Caco-2 (cell line): ENCODE measurements around the gene BTNL8. TPM values are rescaled to one million over a fixed set of nuclear protein-coding genes. Genes with fewer than 3 reads are reported as not detected.
A peak's percentile ranks its signal among the peaks of the same experiment; 100 is the strongest.

Source experiments
- BruUV-seq: library from RNA; stranded (reverse); fragments of 400-500 nt; replicated peaks from 2 replicates; lab custom pipeline; 2021; lab: Mats Ljungman, UMichigan
- CTCF ChIA-PET: fragments of 300-600 bp; sonication (Branson Sonifier 250); formaldehyde crosslinking; loops from one replicate; lab custom pipeline; 2022; ENCODE audit warnings: antibody characterized with exemption; lab: Charles Lee
- POLR2A ChIA-PET: fragments of 300-600 bp; sonication (Branson Sonifier 250); formaldehyde crosslinking; loops from one replicate; lab custom pipeline; 2022; ENCODE audit warnings: antibody characterized with exemption; lab: Charles Lee
- DNase-seq, 2 experiments: peaks; one replicate each; pipeline versions ENCODE4 v3.0.0 to v3.0.0-alpha.2; 2020 to 2022
- H3K27me3 ChIP-seq: replicated peaks from 2 replicates; pipeline ENCODE4 v1.6.0; 2011; ENCODE audit warnings: low read length; ENCODE audit not compliant: control insufficient read depth, insufficient read depth
- H3K36me3 ChIP-seq: 2 replicates; pipeline ENCODE4 v1.5.1; 2011; ENCODE audit warnings: low read length; ENCODE audit not compliant: control insufficient read depth, insufficient read depth
- H3K4me1 ChIP-seq: fragments of 250-450 bp; sonication (Bioruptor Pico); 2 replicates; pipeline ENCODE4 v1.5.1; 2020; ENCODE audit warnings: mild to moderate bottlenecking
- H3K4me3 ChIP-seq: 2 replicates; pipeline ENCODE4 v1.5.1; 2011; ENCODE audit warnings: low read depth, mild to moderate bottlenecking, control low read depth, low read length
- H3K9me3 ChIP-seq: fragments of 250-450 bp; sonication (Bioruptor Pico); 2 replicates; pipeline ENCODE4 v1.5.1; 2020; ENCODE audit warnings: mild to moderate bottlenecking, moderate library complexity
- H3K27ac Mint-ChIP-seq: one replicate; pipeline ENCODE4 v1.8.0; 2022; ENCODE audit warnings: mixed read lengths; ENCODE audit not compliant: unreplicated experiment
- H3K27me3 Mint-ChIP-seq: one replicate; pipeline ENCODE4 v1.8.0; 2022; ENCODE audit warnings: mixed read lengths; ENCODE audit not compliant: insufficient read depth, unreplicated experiment
- H3K36me3 Mint-ChIP-seq: one replicate; pipeline ENCODE4 v1.8.0; 2022; ENCODE audit warnings: mild to moderate bottlenecking, mixed read lengths; ENCODE audit not compliant: insufficient read depth, unreplicated experiment
- H3K4me1 Mint-ChIP-seq: one replicate; pipeline ENCODE4 v1.8.0; 2022; ENCODE audit warnings: low read depth, mixed read lengths; ENCODE audit not compliant: unreplicated experiment
- H3K4me3 Mint-ChIP-seq: one replicate; pipeline ENCODE4 v1.8.0; 2022; ENCODE audit warnings: mild to moderate bottlenecking, moderate library complexity, mixed read lengths; ENCODE audit not compliant: unreplicated experiment
- H3K9me3 Mint-ChIP-seq: one replicate; pipeline ENCODE4 v1.8.0; 2022; ENCODE audit warnings: mixed read lengths; ENCODE audit not compliant: unreplicated experiment
- CTCF ChIP-seq, 2 experiments: fragments of 200-600 bp in 1 of 2; IDR thresholded peaks; 1 replicate in 1 of 2; 2 replicates in 1 of 2; pipeline versions ENCODE4 v1.5.1 to v1.8.0; 2011 to 2022; ENCODE audit warnings: antibody characterized with exemption in 1 of 2, control low read depth in 1 of 2, inconsistent platforms in 1 of 2, low read depth in 1 of 2, low read length in 1 of 2, mild to moderate bottlenecking in 1 of 2, moderate library complexity in 1 of 2; ENCODE audit not compliant: insufficient read depth in 1 of 2, severe bottlenecking in 1 of 2, unreplicated experiment in 1 of 2
- intact Hi-C: fragments of 100-400 bp; cut with micrococcal nuclease; formaldehyde crosslinking; loops from one replicate; pipeline ENCODE4 v1.10.0; 2022; ENCODE audit not compliant: unreplicated experiment
- total RNA-seq: library from RNA; stranded (reverse); gene quantifications from 2 replicates; pipeline ENCODE4 v1.2.3, GENCODE V29; 2022

BTNL8 gene
- total RNA-seq, 1 experiment from 2014 or later = 6.0 TPM

GRCh38 chr5:180865981-180866695 lies 32.8 kb upstream of the BTNL8 start:
- POLR2A ChIA-PET = interaction anchor here (0.6 kb wide), 2 partner anchors 36 to 371 kb away, joined by 3 read pairs; no protein-coding TSS in a partner anchor
- BruUV-seq = no TSS peak
- no peaks in the 10 kb centered on the region for H3K9me3 Mint-ChIP-seq
- TF ChIP-seq CTCF (IDR thresholded peaks at IDR 0.05; ENCODE audit: insufficient read depth in 1 of 2, low read depth in 1 of 2, low read length in 1 of 2, severe bottlenecking in 1 of 2, unreplicated experiment in 1 of 2) = no peak
- Histone ChIP-seq H3K9me3 (no peaks in the 10 kb centered on the region), H3K4me1 (peaks cover 6% of the 10 kb centered on the region; the same call in 1 of the 2 replicates), H3K36me3 (no peaks in the 10 kb centered on the region), H3K4me3 (no peak overlapping the region), H3K27me3 (no peaks in the 10 kb centered on the region)
- H3K4me3 Mint-ChIP-seq = no peak overlapping the region
- no peak overlapping the region for H3K27ac Mint-ChIP-seq
- intact Hi-C loops = loop anchor here (5.0 kb wide), 3 partner anchors 221 to 291 kb away; no protein-coding TSS in a partner anchor
- H3K36me3 Mint-ChIP-seq = peaks cover 4% of the 10 kb centered on the region
- DNase-seq = no peak
- CTCF ChIA-PET = interaction anchor here (0.5 to 1.1 kb wide), 3 partner anchors 9 to 381 kb away, joined by 3 read pairs; no protein-coding TSS in a partner anchor
- H3K4me1 Mint-ChIP-seq = peaks cover 19% of the 10 kb centered on the region
- no peaks in the 10 kb centered on the region for H3K27me3 Mint-ChIP-seq

GRCh38 chr5:180866985-180867384 lies 32.0 kb upstream of the BTNL8 start:
- H3K4me3 ChIP-seq = no peak overlapping the region
- H3K27me3 Mint-ChIP-seq = no peaks in the 10 kb centered on the region
- ChIA-PET POLR2A (no interaction called here), CTCF (interaction anchor here (0.9 to 1.1 kb wide), 2 partner anchors 10 to 117 kb away, joined by 3 read pairs; no protein-coding TSS in a partner anchor)
- H3K9me3 Mint-ChIP-seq = no peaks in the 10 kb centered on the region
- H3K4me1 ChIP-seq = peaks cover 6% of the 10 kb centered on the region; the same call in 1 of the 2 replicates
- no peak overlapping the region for H3K4me3 Mint-ChIP-seq
- TF ChIP-seq CTCF (IDR thresholded peaks at IDR 0.05; ENCODE audit: insufficient read depth in 1 of 2, low read depth in 1 of 2, low read length in 1 of 2, severe bottlenecking in 1 of 2, unreplicated experiment in 1 of 2) = no peak
- intact Hi-C loops = loop anchor here (5.0 kb wide), 3 partner anchors 220 to 290 kb away; no protein-coding TSS in a partner anchor
- no peak for DNase-seq
- H3K4me1 Mint-ChIP-seq = peaks cover 19% of the 10 kb centered on the region
- no peaks in the 10 kb centered on the region for H3K9me3 ChIP-seq
- no TSS peak for BruUV-seq
- no peak overlapping the region for H3K27ac Mint-ChIP-seq
- H3K36me3 Mint-ChIP-seq = no peaks in the 10 kb centered on the region
- no peaks in the 10 kb centered on the region for H3K36me3 ChIP-seq
- H3K27me3 ChIP-seq = no peaks in the 10 kb centered on the region

GRCh38 chr5:180868960-180869359 lies 30.0 kb upstream of the BTNL8 start:
- H3K4me1 Mint-ChIP-seq = peaks cover 19% of the 10 kb centered on the region
- intact Hi-C loops = loop anchor here (1.0 to 5.0 kb wide), 6 partner anchors 18 to 315 kb away; no protein-coding TSS in a partner anchor
- no peaks in the 10 kb centered on the region for H3K27me3 Mint-ChIP-seq
- TF ChIP-seq CTCF (IDR thresholded peaks at IDR 0.05; ENCODE audit: insufficient read depth in 1 of 2, low read depth in 1 of 2, low read length in 1 of 2, severe bottlenecking in 1 of 2, unreplicated experiment in 1 of 2) = peak; percentile 90 to 96
- Histone ChIP-seq H3K27me3 (no peaks in the 10 kb centered on the region), H3K4me3 (no peak overlapping the region), H3K36me3 (no peaks in the 10 kb centered on the region), H3K4me1 (peaks cover 6% of the 10 kb centered on the region; the same call in 1 of the 2 replicates), H3K9me3 (no peaks in the 10 kb centered on the region)
- no peaks in the 10 kb centered on the region for H3K36me3 Mint-ChIP-seq
- H3K9me3 Mint-ChIP-seq = no peaks in the 10 kb centered on the region
- ChIA-PET CTCF (interaction anchor here (0.7 to 1.7 kb wide), 8 partner anchors 8 to 305 kb away, joined by 3 to 4 read pairs (median 3); no protein-coding TSS in a partner anchor), POLR2A (interaction anchor here (0.5 to 1.1 kb wide), 2 partner anchors 9 to 58 kb away, joined by 4 to 6 read pairs; no protein-coding TSS in a partner anchor)
- DNase-seq = peak; percentile 90
- H3K27ac Mint-ChIP-seq = no peak overlapping the region
- BruUV-seq = no TSS peak
- no peak overlapping the region for H3K4me3 Mint-ChIP-seq
